NCI-H146 treated with DMSO at 0.1 percent for 48 hours (cell line): Measurements from ENCODE around the gene SLC35B3.
"Not testable (repeated sequence)": the region's sequence is repeated elsewhere in the genome, so short reads cannot be mapped to it uniquely, and the experiment has no call there.

Experiments used
- DNase-seq: peaks from one replicate; lab custom pipeline; 2025; ENCODE audit not compliant: unreplicated experiment; lab: John Stamatoyannopoulos, UW

SLC35B3 gene

DNA sequence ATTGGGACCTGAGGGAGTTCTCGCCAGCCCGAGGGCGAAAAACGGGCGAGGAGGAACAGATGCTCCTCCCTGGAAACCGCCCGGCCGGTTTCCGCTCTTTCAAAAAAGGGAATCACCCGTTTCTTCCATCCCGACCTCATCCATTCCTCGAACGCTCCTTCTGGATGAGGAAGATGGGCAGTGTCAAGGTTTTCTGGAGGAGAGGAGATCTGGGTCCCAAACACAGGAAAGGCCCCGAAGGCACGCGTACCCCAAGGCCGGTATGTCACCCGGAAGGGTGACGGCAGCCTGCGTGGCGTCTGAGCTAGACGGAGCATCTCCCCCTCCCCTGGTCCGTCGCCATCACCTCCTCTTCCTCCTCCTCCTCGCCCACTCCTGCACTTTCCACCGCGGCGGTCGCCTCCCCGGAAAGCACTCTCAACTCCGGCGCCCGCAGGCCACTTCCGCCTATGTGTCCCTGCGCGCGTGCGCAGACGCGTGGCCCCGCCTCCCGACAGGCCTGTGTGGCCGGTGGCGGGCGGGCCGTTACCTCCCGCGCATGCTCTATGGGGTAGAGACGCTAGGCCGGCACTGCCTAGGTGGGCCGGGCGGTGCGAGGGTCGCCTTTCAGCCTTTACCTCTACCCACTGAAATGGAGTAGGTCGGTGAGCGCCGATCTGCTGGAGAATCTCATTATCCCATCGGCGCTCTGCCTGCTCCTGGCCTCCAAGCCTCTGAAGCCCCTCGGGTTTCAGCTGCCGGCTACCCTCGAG, at the start of gene SLC35B3:
TSS of gene SLC35B3 (minus strand) at position 453 of the 752 bp plus-strand sequence.
- peak; percentile 88 for DNase-seq

DNA sequence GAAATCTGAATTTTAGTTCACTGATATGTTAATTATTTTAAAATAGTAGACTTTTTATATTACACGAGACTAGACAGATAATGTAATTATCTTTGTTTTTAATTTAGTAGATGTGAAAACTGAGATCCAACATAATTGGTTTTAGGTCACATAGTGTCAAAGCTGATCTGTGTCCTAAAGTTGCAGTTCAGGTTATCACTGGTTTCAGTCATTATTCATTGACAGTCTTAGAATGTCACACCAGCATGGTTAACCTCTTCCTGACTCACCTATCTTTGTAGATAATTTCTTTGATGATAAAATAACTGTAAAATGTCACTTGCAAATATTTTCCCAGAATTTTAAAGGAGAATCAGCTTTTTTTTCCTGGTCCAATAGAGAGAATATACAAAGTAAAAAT, 48.3 kb upstream of the SLC35B3 start:
- DNase-seq: no peak

GRCh38 chr6:8481727-8482126, 46.4 kb upstream of the SLC35B3 start:
- DNase-seq: no peak

GRCh38 chr6:8478418-8478817, 43.1 kb upstream of the SLC35B3 start:
- DNase-seq: no peak

- DNase-seq: no peak
Measured at GRCh38 chr6:8476656-8477055, 41.3 kb upstream of the SLC35B3 start.

- no peak for DNase-seq
Measured at GRCh38 chr6:8468552-8469356, 33.4 kb upstream of the SLC35B3 start.

- DNase-seq: no peak
Measured at GRCh38 chr6:8462694-8463093, 27.3 kb upstream of the SLC35B3 start.

DNA sequence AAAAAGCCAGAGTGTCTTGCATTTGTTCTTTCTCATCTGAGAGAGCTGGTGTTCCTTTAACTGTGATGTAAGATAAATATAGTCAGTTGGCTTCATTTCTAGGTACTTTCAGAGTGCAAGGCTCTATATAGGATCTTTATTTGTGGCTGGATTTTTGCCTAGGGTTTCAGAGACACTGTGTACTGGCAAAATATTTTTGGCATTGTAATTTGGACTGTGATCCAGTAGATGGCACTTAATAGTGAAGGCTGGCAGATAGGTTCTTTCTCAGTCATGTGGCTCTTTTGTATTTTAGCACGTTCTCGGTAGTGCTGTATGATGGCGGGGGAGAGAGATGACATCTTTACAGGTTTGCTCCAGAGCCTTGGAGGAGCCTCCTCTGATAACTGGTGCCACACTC, 26.8 kb upstream of the SLC35B3 start:
- no peak for DNase-seq

DNA sequence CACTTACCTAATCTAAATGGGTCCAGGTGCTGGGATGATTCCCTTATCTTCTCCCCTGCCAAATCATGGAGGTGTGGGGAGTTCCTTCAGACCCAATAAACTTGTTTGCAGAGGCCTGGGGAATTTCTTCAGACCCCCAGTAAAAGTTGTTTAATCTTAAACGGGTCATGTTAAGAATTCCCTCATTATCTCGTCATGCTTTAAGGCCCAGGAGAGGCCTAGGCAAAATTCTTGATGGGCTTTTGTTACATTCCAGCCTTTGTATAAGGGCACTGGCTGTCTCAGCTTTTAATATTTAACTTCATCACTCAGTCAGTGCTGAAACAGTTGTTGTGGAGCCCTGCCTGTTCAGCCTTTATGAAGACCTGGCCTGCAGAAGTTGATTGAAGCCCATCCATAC, 11.0 kb upstream of the SLC35B3 start:
- no peak for DNase-seq

- not testable (repeated sequence) for DNase-seq
Measured at GRCh38 chr6:8445930-8446329, 10.6 kb upstream of the SLC35B3 start.

GRCh38 chr6:8442150-8442549, 6.8 kb upstream of the SLC35B3 start:
- DNase-seq: no peak

DNA sequence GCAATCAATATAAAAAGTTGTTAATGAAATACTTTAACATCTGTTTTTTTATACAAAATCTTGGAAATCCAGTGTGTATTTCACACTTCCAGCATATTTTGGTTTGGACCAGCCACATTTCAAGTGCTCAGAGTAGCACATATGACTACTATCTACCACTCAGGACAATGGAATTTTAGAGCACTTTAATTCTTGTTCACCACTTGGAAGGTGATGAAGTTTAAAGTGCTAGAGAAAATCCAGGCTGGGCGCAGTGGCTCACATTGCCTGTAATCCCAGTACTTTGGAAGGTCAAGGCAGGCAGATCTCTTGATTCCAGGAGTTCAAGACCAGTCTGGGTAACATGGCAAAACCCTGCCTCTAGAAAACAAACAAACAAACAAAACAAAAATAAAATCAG, 6.1 kb upstream of the SLC35B3 start:
- DNase-seq: no peak

GRCh38 chr6:8439601-8440268, 4.4 kb upstream of the SLC35B3 start:
- DNase-seq: no peak

- no peak for DNase-seq
Measured at GRCh38 chr6:8437813-8438212, 2.5 kb upstream of the SLC35B3 start.

DNA sequence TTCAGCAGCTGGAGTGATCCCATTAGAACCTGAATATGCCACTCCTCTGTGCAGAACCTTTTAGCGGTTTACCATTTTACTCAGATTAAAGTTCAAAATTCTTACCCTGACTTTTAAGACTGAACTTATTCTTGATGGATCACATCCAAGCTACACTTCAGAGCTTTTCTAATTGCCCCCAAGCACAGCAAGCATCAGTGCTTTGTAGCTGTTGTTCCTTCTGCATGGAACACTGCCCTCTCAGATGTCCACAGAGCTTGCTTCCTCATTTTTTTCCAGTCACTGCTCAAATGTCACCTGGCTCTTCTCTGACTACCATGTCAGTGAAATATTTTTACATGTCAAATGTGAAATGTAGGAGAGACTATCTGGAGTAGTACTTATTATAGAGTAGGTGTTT, 1.6 kb upstream of the SLC35B3 start:
- no peak for DNase-seq

- DNase-seq: no peak
Measured at GRCh38 chr6:8435845-8436168, 462 bp upstream of the SLC35B3 start.

DNA sequence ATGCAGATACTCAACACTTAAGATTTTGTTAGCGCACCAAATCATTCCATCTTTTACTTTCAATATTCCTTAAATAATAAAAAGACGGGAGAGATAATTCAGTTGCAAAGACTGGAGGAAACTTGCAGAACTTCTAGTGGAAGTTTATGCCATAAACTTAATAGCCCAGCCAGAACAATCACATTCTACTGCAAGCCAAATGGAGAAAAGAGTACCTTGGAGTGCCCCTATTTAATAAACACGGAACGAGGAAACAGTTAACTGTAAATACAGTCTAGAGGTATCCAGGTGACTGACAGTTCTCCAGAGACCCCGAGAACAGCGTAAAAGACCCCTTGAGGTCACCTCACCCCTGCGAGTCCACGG, 635 bp downstream of the SLC35B3 start:
- peak; percentile 56 for DNase-seq

- no peak for DNase-seq
Measured at GRCh38 chr6:8432614-8433013, 2.7 kb downstream of the SLC35B3 start.

- no peak for DNase-seq
Measured at GRCh38 chr6:8429821-8430220, 5.5 kb downstream of the SLC35B3 start.

GRCh38 chr6:8426544-8426943, 8.8 kb downstream of the SLC35B3 start:
- DNase-seq: not testable (repeated sequence)

DNA sequence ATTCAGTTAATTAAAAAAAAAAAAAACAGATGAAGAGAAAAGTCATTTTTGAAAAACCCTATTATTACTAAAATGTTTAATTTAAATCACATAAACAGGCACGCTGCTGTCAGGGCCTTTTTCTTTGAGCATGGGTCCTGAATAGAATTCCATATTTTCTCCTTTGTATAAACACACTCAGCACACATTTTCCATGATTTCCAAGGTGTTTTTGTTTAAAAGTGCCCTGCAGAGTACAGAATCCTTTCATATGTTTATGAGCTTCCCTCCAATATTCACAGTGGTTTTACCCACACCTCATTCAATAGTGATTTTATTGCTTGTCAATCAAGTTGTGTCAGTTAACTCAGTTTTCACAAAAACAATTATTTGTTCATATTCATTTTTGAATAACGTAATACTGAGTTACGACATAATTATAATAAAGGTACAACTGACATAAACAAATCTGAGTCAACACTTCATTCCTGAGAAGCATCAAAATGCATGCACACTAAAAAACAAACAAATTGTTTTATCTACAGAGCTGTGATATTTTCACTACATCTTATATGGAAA, 15.2 kb downstream of the SLC35B3 start:
- DNase-seq: peak; percentile 41

DNA sequence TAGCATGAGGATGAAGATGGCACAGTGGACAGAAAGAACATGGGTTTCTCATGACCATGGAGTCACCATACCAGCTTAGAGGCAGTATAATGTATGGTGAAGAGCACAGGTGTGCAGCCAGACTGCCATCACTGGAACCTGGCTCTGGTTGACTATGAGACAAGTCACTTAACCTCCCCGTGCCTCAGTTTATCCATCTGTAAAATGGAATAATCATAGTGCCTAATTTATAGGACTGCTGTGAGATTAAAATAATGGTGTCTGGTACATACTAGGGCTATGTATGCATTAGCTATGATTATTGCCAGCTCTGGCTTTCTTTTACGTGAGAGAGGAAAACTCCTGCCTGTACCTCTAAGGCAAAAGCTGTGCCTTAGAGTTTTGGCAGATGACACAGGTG, 19.4 kb downstream of the SLC35B3 start:
- DNase-seq: no peak
